ENCODE data around the gene COPZ2.
"Not testable (repeated sequence)": the region's sequence is repeated elsewhere in the genome, so short reads cannot be mapped to it uniquely, and the experiment has no call there.

The COPZ2 gene, protein sequence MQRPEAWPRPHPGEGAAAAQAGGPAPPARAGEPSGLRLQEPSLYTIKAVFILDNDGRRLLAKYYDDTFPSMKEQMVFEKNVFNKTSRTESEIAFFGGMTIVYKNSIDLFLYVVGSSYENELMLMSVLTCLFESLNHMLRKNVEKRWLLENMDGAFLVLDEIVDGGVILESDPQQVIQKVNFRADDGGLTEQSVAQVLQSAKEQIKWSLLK

DNA sequence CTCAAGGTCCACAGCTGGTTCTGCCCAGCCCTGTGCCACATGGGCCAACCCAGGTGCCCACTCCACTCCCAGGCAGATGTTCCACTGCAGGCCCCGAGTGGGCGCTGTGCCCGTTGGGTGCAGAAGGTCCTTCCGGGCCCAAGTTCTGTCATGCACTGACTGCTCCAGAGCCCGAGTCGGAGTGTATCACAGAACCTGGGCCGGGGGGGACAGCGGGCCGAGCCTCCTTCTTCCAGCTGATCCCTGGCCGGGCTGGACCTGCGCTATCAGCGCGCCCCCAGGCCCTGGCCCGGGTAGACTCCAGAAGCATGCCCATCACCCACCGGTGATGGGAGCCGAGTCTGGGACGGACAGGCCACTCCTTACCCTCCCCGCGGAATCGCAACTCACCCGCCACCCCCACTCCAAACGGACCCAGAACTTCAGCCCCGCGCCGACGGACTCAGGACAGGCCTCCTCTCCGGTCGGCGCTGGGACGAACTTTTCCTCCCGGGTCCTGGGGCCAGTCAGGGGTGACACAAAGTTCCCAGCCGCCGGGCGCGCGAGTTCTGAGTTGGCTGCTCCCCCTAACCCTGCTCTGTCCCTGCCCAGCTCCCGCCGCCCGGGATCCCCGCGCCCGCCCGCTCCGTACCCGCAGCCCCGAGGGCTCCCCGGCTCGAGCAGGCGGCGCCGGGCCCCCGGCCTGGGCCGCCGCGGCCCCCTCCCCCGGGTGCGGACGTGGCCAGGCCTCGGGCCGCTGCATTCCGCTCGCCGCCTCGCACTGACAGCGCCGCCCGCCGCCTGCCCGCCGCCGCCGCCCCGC, at the start of gene COPZ2:
Gene COPZ2, minus strand, starts transcription at position 762 of the 802 bp plus-strand sequence. Its CDS starts 20 bp downstream, at position 742.
- no peak for FAIRE-seq

DNA sequence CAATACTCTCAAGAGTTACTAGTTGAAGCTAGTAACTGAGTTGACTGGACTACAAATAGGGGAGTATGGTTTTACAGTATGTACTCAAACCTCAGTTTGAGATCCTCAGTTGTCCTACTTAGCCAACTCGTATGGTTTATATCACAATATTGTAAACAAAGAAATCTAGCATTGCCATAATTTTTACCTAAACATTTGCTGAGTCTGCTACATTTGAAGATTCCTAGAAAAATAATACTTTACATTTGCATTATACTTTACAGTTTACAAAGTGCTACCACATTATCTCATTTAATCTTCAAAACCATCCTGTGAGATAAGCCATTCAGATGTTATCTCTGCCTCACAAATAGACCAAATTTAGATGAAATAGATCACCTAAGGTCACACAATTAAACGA, 47.3 kb upstream of the COPZ2 start:
- no peak for FAIRE-seq

DNA sequence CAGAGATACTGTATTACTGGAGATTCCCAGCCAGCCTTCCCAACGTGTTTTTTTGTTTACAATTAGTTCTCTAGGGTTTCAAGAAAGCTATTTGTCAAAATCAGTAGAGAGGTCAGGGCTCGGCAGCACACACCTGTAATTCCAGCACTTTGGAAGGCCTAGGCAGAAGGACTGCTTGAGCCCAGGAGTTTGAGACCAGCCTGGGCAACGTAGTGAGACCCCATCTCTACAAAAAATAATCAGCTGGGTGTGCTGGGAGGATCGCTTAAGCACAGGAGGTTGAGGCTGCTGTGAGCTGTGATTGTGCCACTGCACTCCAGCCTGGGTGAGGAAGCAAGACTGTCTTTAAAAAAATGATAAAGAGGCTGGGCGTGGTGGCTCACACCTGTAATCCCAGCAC, 44.3 kb upstream of the COPZ2 start:
- no peak for FAIRE-seq

DNA sequence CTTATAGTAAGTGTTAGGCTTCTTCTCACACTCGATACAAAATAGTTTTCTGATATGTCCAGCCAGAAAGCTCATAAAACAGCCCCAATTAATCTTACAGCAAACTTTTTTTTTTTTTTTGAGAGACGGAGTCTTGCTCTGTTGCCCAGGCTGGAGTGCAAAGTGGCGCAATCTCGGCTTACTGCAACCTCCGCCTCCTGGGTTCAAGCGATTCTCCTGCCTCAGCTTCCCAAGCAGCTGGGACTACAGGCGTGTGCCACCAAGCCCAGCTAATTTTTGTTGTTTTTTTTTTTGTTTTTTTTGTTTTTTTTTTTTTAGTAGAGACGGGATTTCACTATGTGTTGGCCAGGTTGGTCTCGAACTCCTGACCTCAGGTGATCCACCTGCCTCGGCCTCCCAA, 39.6 kb upstream of the COPZ2 start:
- not testable (repeated sequence) for FAIRE-seq

DNA sequence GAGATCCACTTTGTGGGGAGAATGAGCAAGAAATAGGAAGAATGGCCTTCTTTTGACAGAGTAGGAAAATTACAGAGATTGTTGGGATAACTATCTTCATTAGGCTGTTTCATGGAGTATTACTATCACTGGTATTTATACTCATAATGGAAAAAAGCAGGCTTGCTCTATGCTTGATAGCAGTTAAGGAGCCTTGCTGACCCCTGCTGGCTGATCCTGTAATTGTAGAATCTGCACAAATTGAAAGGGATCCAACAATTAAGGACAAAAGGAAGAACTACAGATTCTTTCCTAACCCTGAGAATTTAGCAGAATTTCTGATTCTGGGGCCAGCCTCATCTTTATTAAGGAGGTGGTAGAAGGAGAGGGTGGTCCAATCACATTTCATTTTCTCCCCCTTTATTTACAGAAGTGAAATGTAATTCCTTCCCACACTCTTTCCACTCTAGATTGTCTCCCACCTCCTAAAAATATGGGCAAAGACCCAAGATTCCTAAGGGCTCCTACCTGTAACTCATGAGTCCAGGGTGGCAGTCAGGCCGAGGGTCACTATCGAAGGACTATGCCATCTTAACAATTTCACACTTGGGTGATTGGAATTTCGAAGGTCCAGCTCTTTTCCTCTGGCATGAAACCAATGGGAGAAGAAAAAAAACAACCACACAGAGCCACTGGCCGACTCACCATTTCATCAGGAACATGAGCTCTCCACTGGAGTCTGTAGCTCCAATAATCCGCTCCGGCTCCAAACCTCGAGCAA, 36.9 kb upstream of the COPZ2 start:
- FAIRE-seq = no peak

DNA sequence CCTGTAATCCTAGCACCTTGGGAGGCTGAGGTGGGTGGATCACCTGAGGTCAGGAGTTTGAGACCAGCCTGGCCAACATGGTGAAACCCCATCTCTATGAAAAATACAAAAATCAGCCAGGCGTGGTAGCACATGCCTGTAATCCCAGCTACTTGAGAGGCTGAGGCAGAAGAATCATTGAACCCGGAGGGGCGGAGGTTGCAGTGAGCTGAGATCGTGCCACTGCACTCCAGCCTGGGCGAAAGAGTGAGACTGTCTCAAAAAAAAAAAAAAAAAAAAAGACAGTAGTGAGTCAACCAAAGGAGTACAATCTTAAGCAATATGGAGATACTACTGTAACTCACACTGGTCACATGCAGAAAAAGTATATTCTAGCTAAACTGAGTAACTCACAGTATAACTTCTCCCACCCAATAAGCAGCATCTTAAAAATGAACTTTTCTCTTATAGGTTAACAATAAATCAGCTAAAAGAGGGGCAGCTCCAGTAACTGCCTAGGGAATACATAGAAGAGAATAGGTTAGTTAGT, 36.0 kb upstream of the COPZ2 start:
- FAIRE-seq = not testable (repeated sequence)

DNA sequence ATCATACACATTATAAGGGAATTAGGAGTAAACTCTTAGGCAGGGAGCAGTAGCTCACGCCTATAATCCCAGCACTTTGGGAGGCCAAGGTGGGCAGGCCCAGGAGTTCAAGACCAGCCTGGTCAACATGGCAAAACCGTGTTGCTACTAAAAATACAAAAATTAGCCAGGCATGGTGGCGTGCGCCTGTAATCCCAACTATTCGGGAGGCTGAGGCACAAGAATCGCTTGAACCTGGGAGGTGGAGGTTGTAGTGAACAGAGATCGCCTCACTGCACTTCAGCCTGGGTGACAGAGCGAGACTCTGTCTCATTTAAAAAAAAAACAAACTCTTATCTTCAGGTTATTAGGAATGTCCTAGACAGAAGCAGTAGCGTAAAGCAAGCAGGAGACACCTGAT, 35.2 kb upstream of the COPZ2 start:
- not testable (repeated sequence) for FAIRE-seq

DNA sequence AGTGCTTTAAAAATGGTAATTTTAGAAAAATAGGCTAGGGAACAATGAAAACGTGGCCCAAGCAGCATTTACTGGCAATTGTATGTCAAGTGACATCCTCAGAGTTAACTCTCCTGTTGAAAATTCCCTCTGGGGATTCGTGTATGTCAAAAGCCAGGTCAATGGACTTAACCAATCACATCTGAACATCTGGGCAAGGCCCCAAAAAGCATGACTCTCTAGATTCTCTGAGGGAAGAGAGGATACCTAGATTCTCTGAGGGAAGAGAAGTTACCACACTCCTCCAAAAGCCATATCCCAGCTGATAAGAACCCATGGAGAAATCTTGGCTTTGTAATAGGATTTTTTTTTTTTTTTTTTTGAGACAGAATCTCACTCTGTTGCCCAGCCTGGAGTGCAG, 34.1 kb upstream of the COPZ2 start:
- no peak for FAIRE-seq

DNA sequence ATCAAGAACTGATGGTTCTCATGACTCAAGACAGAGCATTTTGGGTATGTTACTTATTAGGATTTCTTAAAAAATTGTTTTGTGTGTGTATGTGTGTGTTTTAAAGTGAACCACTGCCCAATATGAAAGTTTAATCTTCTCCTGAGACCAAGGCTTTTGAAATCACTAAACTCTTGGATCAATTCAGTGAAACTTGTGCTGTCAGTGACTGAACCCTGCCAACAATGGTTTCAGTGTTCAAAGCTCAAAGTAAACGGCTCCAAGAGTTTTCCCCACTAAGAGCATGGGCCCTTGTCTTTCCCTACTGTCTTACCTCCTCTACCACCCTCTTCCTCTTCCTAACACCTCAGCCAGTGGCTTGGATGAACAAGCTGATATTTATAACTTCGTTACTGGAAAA, 32.6 kb upstream of the COPZ2 start:
- FAIRE-seq = no peak

DNA sequence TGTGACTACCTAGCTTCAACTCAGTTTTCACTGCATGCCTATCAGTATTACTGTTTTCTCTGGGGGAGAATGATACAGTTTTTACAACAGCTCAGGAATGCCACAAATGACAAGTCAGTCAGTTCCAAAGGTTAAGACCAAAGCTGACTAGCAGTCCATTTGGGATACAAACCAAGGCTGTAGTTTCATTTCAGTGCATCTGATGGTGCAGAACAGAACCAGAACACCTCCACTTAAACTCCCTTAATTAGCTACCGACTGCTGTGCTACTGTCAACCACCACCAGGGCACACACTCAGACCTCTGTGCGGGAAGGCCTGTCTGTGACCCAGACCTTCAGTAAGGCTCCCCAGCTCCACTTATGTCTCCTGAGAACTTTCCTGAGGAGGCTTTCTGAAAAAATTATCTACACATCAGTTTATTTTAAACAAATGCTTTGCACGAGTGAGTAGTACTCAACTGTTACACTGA, 30.9 kb upstream of the COPZ2 start:
- FAIRE-seq = no peak

DNA sequence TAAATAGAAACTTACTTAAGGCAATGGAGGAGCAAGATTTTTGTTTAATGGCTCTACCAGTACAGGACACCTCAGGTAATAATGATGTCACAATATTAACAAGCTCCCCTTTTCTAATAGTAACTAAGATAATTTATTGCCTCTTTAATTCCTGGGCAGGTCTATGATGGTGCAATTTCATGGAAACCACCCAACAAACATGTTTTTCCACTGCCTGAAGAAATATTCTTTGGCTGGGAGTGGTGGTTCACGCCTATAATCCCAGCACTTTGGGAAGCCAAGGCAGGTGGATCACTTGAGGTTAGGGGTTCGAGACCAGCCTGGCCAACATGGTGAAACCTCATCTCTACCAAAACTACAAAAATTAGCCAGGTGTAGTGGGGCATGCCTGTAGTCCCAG, 30.2 kb upstream of the COPZ2 start:
- FAIRE-seq = not testable (repeated sequence)

DNA sequence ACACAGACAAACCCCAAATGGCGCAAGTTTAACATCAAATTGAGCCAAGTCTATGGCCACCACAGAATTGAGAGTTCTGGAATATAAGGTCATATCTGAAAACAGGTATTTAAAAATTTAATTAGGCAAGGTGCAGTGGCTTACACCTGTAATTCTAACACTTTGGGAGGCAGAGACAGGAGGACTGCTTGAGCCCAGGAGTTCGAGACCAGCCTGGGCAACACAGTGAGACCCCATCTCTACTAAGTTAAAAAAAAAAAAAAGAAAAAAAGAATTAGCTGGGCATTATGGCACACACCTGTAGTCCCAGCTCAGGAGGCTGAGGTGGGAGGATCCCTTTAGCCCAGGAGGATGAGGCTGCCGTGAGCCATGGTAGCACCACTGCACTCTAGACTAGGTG, 29.6 kb upstream of the COPZ2 start:
- no peak for FAIRE-seq

DNA sequence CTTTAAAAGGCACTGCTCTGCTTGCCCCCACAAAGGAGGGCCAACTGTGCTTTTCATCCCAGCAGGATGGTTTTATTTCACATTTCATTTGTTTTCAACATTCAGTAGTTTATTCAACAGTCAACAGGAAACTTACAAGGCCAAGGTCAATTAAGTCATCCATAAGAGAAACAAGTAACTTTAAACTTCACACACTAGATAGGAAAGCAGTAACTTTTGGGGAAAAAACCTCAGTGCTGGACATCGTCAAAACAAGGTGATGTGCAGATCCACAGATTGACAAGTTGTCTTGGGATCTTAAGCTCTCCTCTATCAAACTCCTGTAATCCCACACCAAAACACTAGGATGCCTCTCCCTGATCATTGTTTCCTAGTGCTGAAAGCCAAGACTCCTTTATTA, 29.1 kb upstream of the COPZ2 start:
- FAIRE-seq = no peak

DNA sequence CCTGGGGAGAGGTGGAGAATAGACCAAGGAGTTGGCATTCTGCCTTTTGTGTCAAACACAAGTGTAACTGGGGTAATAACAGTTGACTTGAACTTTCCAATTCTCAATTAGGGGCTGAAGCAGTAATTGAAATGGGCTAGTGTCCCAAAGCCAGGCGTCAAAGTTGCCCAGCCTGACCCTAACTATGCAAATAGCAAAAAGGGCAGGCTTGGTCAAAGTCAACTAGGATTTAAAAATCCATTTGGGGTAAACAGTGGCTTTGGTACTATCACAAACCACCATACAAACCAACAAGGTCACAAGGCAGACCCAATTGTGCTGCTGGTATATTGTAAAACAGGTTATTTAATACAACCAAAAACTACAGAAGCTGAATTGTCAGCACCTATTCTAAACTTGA, 28.6 kb upstream of the COPZ2 start:
- no peak for FAIRE-seq

DNA sequence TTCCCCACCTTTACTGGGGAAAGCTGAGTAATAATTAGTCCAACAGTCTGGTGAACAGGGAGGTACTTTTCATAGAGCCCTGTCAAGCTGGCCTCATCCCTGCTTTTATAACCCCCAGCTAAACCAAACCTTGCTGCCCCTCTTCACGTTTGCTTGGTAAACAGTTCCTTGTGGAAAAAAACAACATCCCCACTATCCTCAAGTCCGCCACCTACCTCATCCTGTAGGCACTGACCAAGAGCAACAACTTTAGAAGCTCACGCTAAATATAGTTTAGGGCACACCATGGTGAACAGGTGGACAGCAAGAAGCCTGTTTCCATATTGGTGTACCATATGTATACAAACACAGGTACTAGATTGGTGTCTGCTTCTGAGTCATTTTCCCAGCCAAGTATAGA, 27.0 kb upstream of the COPZ2 start:
- no peak for FAIRE-seq

DNA sequence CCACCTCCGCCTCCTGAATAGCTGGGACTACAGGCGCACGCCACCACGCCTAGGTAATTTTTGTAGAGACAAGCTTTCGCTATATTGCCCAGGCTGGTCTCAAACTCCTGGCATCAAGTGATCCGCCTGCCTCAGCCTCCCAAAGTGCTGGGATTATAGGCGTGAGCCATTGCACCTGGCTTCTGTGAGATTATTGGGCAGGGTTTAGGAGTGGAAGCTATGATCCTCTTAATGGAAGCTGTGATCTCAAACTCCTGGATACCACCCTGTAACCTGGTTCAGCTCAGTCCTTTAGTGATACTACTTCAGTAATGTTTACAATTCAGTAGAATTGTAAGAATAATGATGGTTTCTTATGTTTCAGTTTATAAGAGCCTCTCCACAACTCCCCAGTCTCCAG, 24.7 kb upstream of the COPZ2 start:
- FAIRE-seq = no peak

DNA sequence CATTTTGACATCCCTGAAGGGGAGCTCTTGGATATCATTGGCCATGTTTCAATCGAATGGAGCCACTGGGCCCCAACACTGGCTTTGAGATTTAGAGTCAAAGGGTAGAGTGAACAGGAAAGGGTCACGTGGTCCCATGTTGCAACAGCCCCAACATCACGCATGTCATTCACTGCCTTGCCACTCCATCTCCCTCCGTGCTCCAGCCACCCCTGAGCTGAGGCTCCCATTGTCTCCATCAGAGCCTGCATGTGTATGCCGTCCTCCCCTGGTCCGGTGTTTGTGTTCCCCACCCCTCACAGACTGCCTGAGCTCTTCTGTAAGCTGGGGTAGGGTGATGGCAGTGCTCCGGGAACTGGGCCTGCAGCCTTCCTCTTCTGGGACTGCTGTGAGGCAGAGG, 22.7 kb upstream of the COPZ2 start:
- no peak for FAIRE-seq

DNA sequence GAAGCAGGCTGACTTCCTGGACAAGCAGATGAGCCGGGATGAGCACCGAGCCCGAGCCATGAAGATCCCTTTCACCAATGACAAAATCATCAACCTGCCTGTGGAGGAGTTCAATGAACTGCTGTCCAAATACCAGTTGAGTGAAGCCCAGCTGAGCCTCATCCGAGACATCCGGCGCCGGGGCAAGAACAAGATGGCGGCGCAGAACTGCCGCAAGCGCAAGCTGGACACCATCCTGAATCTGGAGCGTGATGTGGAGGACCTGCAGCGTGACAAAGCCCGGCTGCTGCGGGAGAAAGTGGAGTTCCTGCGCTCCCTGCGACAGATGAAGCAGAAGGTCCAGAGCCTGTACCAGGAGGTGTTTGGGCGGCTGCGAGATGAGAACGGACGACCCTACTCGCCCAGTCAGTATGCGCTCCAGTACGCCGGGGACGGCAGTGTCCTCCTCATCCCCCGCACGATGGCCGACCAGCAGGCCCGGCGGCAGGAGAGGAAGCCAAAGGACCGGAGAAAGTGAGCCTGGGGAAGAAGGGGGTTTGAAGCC, 21.6 kb upstream of the COPZ2 start:
- FAIRE-seq = no peak

DNA sequence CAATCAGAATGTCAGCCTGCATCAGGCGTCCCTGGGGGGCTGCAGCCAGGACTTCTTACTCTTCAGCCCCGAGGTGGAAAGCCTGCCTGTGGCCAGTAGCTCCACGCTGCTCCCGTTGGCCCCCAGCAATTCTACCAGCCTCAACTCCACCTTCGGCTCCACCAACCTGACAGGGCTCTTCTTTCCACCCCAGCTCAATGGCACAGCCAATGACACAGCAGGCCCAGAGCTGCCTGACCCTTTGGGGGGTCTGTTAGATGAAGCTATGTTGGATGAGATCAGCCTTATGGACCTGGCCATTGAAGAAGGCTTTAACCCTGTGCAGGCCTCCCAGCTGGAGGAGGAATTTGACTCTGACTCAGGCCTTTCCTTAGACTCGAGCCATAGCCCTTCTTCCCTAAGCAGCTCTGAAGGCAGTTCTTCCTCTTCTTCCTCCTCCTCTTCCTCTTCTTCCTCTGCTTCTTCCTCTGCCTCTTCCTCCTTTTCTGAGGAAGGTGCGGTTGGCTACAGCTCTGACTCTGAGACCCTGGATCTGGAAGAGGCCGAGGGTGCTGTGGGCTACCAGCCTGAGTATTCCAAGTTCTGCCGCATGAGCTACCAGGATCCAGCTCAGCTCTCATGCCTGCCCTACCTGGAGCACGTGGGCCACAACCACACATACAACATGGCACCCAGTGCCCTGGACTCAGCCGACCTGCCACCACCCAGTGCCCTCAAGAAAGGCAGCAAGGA, 21.0 kb upstream of the COPZ2 start:
- FAIRE-seq = no peak

DNA sequence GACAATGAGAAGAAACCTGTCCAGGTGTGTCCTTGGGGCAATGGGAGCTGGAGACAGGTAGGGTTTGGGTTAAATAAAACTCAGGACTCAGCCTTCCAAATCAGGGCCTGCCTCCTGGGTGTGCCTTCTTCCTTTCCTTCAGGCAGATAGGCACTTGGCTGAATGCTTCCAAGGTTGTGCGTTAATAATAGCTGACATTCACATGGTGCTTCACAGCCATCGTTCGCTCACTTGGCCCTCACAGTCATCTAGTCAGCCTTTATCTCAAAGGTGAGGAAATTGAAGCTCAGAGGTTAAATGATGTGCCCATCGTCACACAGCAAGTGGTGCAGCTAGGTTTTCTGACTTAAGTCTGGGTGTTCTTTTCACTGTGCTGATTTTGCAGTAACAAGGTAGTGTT, 20.0 kb upstream of the COPZ2 start:
- no peak for FAIRE-seq

DNA sequence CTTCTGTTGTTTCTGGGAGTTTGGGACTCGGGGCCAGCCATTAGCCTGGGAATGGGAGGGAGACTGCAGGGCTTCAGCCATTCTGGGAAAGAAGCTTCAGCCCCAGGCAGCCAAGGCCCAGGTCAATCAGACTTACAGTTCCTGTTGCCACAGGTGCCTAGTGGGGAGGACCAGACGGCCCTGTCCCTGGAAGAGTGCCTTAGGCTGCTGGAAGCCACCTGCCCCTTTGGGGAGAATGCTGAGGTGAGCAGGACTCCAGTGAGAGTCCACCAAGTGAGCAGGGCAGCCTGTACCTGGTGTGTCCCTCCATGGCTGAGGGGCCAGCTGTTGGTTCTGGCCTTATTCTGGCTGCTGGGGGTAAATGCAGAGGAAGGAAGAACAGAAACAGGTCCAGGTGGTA, 19.3 kb upstream of the COPZ2 start:
- no peak for FAIRE-seq

DNA sequence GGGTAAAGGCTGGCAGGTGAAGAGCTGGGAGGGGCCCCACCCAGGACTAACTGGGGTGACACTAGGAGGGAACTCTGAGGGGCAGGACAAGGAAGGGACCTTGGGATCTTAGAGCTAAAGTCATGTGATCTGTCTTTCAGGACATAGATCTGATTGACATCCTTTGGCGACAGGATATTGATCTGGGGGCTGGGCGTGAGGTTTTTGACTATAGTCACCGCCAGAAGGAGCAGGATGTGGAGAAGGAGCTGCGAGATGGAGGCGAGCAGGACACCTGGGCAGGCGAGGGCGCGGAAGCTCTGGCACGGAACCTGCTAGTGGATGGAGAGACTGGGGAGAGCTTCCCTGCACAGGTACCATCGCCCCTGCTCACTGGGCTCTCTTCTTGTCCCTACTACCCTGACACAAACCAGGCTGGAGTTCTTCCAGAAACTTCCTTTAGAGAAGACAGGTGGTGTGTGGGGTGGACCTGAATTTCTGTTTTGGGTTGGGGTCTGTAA, 18.7 kb upstream of the COPZ2 start:
- FAIRE-seq = no peak
